Thoracic aorta (tissue), 2 donors: ENCODE measurements around the gene IL17REL. TPM values are rescaled to one million over a fixed set of nuclear protein-coding genes. Genes with fewer than 3 reads are reported as not detected.

ENCODE experiments used
- ATAC-seq: fragments of 150-250 bp; one replicate; pipeline ENCODE4 v1.8.0; 2017; ENCODE audit warnings: low read depth; ENCODE audit not compliant: insufficient number of reproducible peaks, low FRiP score
- DNase-seq: peaks from one replicate; pipeline ENCODE4 v3.0.0-alpha.2; 2020; ENCODE audit warnings: low spot score
- H3K27ac ChIP-seq, 2 donors: fragments of 200-600 bp; sonication (generic); 1 replicate in 1 of 2; 2 replicates in 1 of 2; pipeline ENCODE4 v1.5.1; 2016; ENCODE audit warnings: mild to moderate bottlenecking in 2 of 2, moderate library complexity in 2 of 2
- H3K27me3 ChIP-seq: fragments of 200-600 bp; sonication (generic); replicated peaks from 2 replicates; pipeline ENCODE4 v1.6.0; 2016; ENCODE audit warnings: mild to moderate bottlenecking; ENCODE audit not compliant: insufficient read depth
- H3K36me3 ChIP-seq: fragments of 200-600 bp; sonication (generic); one replicate; pipeline ENCODE4 v1.5.1; 2016
- H3K4me1 ChIP-seq, 2 donors: fragments of 200-600 bp; sonication (generic); 1 replicate in 1 of 2; 2 replicates in 1 of 2; pipeline versions ENCODE4 v1.5.1 to v1.6.0; 2016; ENCODE audit warnings: low read depth in 2 of 2, mild to moderate bottlenecking in 1 of 2; ENCODE audit not compliant: control insufficient read depth in 1 of 2
- H3K4me3 ChIP-seq: fragments of 200-600 bp; sonication (generic); 2 replicates; pipeline ENCODE4 v1.5.1; 2016; ENCODE audit warnings: mild to moderate bottlenecking
- H3K9me3 ChIP-seq: fragments of 200-600 bp; sonication (generic); 2 replicates; pipeline ENCODE4 v1.5.1; 2016
- total RNA-seq, 2 donors: library from RNA; depleted of rRNA; stranded (reverse); fragments of >200 nt; gene quantifications; one replicate each; pipeline versions ENCODE4 v1.1.0 to v1.2.3, GENCODE V29; 2016
- TF ChIP-seq, protein P1 (sequence below): fragments of 200-600 bp; sonication (generic); IDR thresholded peaks from one replicate; pipeline ENCODE4 v1.5.1; 2019; ENCODE audit warnings: antibody characterized with exemption

IL17REL gene
- total RNA-seq, 2 donors from 2014 or later = not detected

DNA sequence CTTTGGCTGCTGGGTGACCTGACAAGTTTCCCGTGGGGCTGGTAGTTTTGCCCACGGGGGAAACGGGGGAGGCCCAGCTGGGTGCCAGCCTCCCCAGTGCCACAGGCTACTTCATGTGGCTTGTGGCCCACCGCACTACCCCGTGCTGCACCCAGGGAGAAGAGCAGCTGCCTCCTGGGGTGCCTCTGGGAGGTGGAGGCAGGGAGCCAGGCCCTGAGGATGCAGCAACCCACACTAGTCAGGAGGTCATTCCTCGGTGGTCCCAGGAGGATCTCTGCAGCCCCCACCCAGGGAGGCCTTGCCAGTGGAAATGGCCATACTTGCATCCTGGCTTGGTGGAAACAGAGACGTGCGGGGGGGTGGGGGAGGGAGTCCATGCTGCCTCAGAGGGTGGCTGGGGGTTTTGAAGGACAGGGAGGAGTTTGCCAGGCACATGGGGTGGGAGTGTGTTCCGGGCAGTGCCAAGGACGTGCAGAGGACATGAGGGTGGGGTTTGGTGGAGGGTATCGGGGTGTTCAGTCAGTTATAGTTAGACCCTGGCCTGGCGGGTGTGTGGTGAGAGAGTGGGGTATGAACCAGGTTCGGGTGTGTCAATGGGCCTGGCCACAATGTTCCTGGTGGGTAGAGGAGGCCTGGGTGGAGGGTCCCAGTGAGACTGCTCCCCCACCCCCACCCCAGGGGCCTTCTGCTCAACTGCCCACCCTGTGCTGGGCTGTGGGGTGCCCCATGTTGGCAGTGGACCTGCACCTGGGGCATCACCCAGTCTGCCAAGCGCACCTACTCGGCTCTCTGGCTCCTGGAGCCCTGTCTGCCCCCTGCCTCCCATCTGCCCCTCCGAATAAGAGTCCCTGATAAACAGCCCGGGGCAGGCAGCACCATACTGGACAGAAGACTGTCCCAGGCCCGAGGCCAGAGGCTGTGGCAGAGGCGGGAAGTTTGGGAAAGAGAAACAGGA lies 48.2 kb downstream of the IL17REL start:
- no peaks in the 10 kb centered on the region for H3K27me3 ChIP-seq
- H3K4me1 ChIP-seq = peaks cover 33 to 56% of the 10 kb centered on the region in 2 donors
- no peak for DNase-seq
- TF ChIP-seq, protein P1, sequence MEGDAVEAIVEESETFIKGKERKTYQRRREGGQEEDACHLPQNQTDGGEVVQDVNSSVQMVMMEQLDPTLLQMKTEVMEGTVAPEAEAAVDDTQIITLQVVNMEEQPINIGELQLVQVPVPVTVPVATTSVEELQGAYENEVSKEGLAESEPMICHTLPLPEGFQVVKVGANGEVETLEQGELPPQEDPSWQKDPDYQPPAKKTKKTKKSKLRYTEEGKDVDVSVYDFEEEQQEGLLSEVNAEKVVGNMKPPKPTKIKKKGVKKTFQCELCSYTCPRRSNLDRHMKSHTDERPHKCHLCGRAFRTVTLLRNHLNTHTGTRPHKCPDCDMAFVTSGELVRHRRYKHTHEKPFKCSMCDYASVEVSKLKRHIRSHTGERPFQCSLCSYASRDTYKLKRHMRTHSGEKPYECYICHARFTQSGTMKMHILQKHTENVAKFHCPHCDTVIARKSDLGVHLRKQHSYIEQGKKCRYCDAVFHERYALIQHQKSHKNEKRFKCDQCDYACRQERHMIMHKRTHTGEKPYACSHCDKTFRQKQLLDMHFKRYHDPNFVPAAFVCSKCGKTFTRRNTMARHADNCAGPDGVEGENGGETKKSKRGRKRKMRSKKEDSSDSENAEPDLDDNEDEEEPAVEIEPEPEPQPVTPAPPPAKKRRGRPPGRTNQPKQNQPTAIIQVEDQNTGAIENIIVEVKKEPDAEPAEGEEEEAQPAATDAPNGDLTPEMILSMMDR = no peak
- no peak for ATAC-seq
- H3K9me3 ChIP-seq = no peaks in the 10 kb centered on the region
- H3K4me3 ChIP-seq = peak overlapping the region; percentile 93
- H3K27ac ChIP-seq = peak overlapping the region; percentile 38 to 47
- peaks cover 21% of the 10 kb centered on the region for H3K36me3 ChIP-seq

DNA sequence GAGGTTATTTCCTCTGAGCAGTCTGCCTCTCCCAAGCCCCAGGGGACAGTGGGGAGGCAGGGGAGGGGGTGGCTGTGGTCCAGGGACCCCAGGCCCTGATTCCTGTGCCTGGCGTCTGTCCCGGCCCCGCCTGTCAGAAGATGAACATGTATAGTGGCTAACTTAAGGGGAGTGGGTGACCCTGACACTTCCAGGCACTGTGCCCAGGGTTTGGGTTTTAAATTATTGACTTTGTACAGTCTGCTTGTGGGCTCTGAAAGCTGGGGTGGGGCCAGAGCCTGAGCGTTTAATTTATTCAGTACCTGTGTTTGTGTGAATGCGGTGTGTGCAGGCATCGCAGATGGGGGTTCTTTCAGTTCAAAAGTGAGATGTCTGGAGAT lies 48.9 kb downstream of the IL17REL start:
- H3K27ac ChIP-seq = peak overlapping the region; percentile 90 to 93
- DNase-seq (no peak), ATAC-seq (no peak)
- H3K4me1 ChIP-seq = peaks cover 33 to 61% of the 10 kb centered on the region in 2 donors
- peaks cover 21% of the 10 kb centered on the region for H3K36me3 ChIP-seq
- peak overlapping the region; percentile 93 for H3K4me3 ChIP-seq
- TF ChIP-seq, protein P1 = no peak
- H3K9me3 ChIP-seq = no peaks in the 10 kb centered on the region
- no peaks in the 10 kb centered on the region for H3K27me3 ChIP-seq

DNA sequence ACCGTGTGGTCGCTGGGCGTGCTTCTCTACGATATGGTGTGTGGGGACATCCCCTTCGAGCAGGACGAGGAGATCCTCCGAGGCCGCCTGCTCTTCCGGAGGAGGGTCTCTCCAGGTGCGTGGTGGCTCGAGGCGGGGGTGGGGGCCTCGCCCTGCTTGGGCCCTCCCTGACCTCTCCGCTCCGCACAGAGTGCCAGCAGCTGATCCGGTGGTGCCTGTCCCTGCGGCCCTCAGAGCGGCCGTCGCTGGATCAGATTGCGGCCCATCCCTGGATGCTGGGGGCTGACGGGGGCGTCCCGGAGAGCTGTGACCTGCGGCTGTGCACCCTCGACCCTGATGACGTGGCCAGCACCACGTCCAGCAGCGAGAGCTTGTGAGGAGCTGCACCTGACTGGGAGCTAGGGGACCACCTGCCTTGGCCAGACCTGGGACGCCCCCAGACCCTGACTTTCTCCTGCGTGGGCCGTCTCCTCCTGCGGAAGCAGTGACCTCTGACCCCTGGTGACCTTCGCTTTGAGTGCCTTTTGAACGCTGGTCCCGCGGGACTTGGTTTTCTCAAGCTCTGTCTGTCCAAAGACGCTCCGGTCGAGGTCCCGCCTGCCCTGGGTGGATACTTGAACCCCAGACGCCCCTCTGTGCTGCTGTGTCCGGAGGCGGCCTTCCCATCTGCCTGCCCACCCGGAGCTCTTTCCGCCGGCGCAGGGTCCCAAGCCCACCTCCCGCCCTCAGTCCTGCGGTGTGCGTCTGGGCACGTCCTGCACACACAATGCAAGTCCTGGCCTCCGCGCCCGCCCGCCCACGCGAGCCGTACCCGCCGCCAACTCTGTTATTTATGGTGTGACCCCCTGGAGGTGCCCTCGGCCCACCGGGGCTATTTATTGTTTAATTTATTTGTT lies 49.6 kb downstream of the IL17REL start:
- peaks cover 31 to 61% of the 10 kb centered on the region in 2 donors for H3K4me1 ChIP-seq
- TF ChIP-seq, protein P1 = no peak
- ATAC-seq = no peak

DNA sequence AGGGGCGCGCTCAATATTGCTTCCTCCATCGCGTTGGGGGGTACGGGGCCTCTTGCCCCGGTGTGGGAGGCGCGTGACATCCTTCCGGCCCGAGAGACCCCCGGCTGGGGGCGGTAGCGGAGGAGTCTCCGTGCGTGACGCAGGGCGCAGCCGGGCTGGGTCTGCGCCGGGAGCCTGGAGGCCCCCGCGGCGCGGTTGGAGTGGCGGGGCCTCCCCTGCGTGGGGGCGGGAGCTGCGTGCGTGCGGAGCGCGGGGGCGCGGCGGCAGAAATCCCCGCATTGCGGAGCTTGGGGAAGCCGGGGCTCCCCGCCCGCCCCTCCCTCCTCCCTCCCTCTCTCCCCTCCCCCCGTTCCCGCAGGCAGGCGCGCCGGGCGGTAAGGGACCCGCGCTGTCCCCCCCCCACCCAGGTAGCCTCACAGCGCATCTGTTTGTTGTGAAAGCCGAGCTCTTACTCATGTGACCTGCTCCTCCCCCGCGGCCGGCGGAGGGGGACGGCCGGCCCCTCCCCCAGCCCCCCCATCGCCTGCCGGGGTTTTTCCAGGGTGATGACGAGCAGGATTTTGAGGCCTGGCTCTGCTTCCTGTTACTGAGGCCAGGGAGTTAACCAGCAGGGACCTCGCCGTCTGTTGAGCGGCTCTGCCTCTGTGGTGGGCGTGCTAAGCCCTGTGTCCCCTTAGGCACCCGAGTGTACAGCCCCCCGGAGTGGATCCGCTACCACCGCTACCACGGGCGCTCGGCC lies 50.4 kb downstream of the IL17REL start:
- H3K9me3 ChIP-seq = no peaks in the 10 kb centered on the region
- ATAC-seq (peak; percentile 32), DNase-seq (peak; percentile 55)
- TF ChIP-seq, protein P1 = no peak
- peaks cover 26 to 55% of the 10 kb centered on the region in 2 donors for H3K4me1 ChIP-seq
- H3K36me3 ChIP-seq = peaks cover 21% of the 10 kb centered on the region
- H3K4me3 ChIP-seq = peak overlapping the region; percentile 93
- H3K27ac ChIP-seq = peak overlapping the region; percentile 90 to 93
- H3K27me3 ChIP-seq = no peaks in the 10 kb centered on the region

More for the DNA sequence above, 49.6 kb downstream of the IL17REL start:
- Histone ChIP-seq H3K9me3 (no peaks in the 10 kb centered on the region), H3K36me3 (peaks cover 21% of the 10 kb centered on the region), H3K4me3 (peak overlapping the region; percentile 93), H3K27me3 (no peaks in the 10 kb centered on the region), H3K27ac (peak overlapping the region; percentile 90 to 93)
- DNase-seq = no peak
